PFSK-1 (cell line): ENCODE data around the gene BTBD1.
A peak's percentile ranks its signal among the peaks of the same experiment; 100 is the strongest.

Experiments used
- FOXP2 ChIP-seq: optimal IDR thresholded peaks from 2 replicates; pipeline ENCODE3; 2011; ENCODE audit warnings: borderline replicate concordance, control low read depth, inconsistent platforms; ENCODE audit not compliant: insufficient read depth; ENCODE audit errors: extremely low read length, extremely low read depth
- POLR2AphosphoS5 ChIP-seq: IDR thresholded peaks from 2 replicates; pipeline ENCODE4 v1.6.1; 2012; ENCODE audit warnings: low read depth, mild to moderate bottlenecking, control low read depth, low read length, moderate library complexity
- REST ChIP-seq, 2 experiments: IDR thresholded peaks; 2 replicates each; pipeline versions ENCODE4 v1.6.1 to v1.8.0; 2011 to 2012; ENCODE audit warnings: low read depth in 2 of 2, low read length in 2 of 2, control low read depth in 1 of 2, inconsistent platforms in 1 of 2, mild to moderate bottlenecking in 1 of 2, moderate library complexity in 1 of 2; ENCODE audit not compliant: insufficient read depth in 1 of 2
- SIN3A ChIP-seq: IDR thresholded peaks from 2 replicates; pipeline ENCODE4 v1.6.1; 2012; ENCODE audit warnings: mild to moderate bottlenecking, low read length, moderate library complexity, borderline replicate concordance; ENCODE audit not compliant: insufficient read depth
- TAF1 ChIP-seq: IDR thresholded peaks from 2 replicates; pipeline ENCODE4 v1.6.1; 2012; ENCODE audit warnings: low read length, control low read depth, borderline replicate concordance; ENCODE audit not compliant: insufficient read depth

Gene BTBD1

GRCh38 chr15:82985688-82986441 lies 81.2 kb downstream of the BTBD1 start, which contains the start of gene RAMAC:
Gene RAMAC (plus strand): TSS chr15:82986210. CDS start chr15:82989019, 2,809 bp downstream.
- 0 out of 2 replicates have a peak, but pooled peaks have one; percentile 71 for TF ChIP-seq SIN3A
- peak; percentile 71; the same call in 1 of the 2 replicates for TF ChIP-seq TAF1
- TF ChIP-seq FOXP2 = no peak
- peak; percentile 76 for TF ChIP-seq POLR2AphosphoS5
- peak in 1 of 2 experiments; percentile 61; a peak in 1 of 4 replicates for TF ChIP-seq REST (IDR thresholded peaks at IDR 0.05; ENCODE audit: insufficient read depth in 1 of 2, low read depth in 2 of 2, low read length in 2 of 2)

GRCh38 chr15:82980981-82981380 lies 86.1 kb downstream of the BTBD1 start:
- TF ChIP-seq REST (IDR thresholded peaks at IDR 0.05; ENCODE audit: insufficient read depth in 1 of 2, low read depth in 2 of 2, low read length in 2 of 2) (no peak), TAF1 (no peak), SIN3A (no peak), POLR2AphosphoS5 (no peak), FOXP2 (no peak)

- TF ChIP-seq TAF1 (no peak), REST (IDR thresholded peaks at IDR 0.05; ENCODE audit: insufficient read depth in 1 of 2, low read depth in 2 of 2, low read length in 2 of 2) (no peak), POLR2AphosphoS5 (no peak), FOXP2 (no peak), SIN3A (no peak)
Measured at GRCh38 chr15:82979726-82980125, 87.3 kb downstream of the BTBD1 start.

- TF ChIP-seq SIN3A (no peak), POLR2AphosphoS5 (no peak), FOXP2 (no peak), REST (IDR thresholded peaks at IDR 0.05; ENCODE audit: insufficient read depth in 1 of 2, low read depth in 2 of 2, low read length in 2 of 2) (no peak), TAF1 (no peak)
Measured at GRCh38 chr15:82978438-82978837, 88.6 kb downstream of the BTBD1 start.
